GM10248 (cell line): ENCODE results near the gene KRTAP2-3.
"Not testable (repeated sequence)": the region's sequence is repeated elsewhere in the genome, so short reads cannot be mapped to it uniquely, and the experiment has no call there.

Experiments used
- CTCF ChIA-PET: fragments of 300-600 bp; sonication (Branson Sonifier 250); formaldehyde crosslinking; extraction: SDS; loops from one replicate; lab custom pipeline; 2021; ENCODE audit warnings: antibody characterized with exemption; lab: Yijun Ruan, JAX
- POLR2A ChIA-PET: fragments of 350-650 bp; sonication (Branson Sonifier 250); formaldehyde crosslinking; extraction: SDS; loops from one replicate; lab custom pipeline; 2020; ENCODE audit warnings: antibody characterized with exemption; lab: Yijun Ruan, JAX
- DNase-seq: peaks from one replicate; pipeline ENCODE4 v3.0.0; 2012; ENCODE audit errors: extremely low spot score
- CTCF ChIP-seq: IDR thresholded peaks from 2 replicates; pipeline ENCODE4 v1.5.1; 2012; ENCODE audit warnings: mild to moderate bottlenecking, low read depth; ENCODE audit errors: extremely low read depth, missing control alignments, control extremely low read depth

The KRTAP2-3 gene

DNA sequence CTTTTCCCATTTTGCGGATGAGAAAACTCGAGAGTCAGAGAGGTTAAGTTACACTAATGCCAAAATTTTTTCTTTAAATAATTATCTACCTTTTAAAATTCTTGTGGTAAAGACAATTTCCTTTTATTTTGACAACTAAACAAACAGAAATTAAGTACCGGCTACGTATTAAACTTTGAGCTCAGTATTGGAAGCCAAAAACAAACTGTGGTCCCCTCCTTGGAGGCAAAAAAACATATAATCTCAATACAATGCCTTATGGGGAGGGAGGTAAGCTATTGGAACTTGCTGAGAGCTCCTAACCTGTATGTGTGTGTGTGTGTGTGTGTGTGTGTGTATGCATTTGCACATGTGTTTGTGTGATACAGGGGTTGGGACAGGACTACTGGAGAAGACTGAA is 3.5 kb upstream of the KRTAP2-3 start:
- POLR2A ChIA-PET = no interaction called here
- no peak for DNase-seq
- no peak for TF ChIP-seq CTCF
- CTCF ChIA-PET = no interaction called here

DNA sequence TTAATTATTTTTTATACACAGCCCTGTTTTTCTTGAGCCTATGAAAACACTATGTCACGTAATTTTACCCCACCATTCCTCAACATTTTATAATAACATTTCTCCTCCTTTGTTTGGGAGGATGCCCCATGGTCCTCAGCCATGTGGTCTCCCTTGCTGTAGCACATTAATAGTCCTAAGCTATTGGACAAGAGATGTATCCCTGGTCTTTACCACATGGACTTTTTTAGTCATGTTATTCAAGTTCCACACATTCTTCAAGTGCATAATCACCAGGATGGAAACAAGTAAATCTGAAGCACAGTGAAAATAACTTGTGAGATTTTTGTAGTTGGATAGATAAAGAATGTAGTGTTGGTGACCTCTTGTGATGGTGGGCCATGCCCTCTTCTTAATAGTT is 2.0 kb upstream of the KRTAP2-3 start:
- CTCF ChIA-PET = interaction anchor here (0.9 kb wide), 1 partner anchor 205 kb away, joined by 3 read pairs; no protein-coding TSS in a partner anchor
- TF ChIP-seq CTCF = no peak
- POLR2A ChIA-PET = no interaction called here
- no peak for DNase-seq

DNA sequence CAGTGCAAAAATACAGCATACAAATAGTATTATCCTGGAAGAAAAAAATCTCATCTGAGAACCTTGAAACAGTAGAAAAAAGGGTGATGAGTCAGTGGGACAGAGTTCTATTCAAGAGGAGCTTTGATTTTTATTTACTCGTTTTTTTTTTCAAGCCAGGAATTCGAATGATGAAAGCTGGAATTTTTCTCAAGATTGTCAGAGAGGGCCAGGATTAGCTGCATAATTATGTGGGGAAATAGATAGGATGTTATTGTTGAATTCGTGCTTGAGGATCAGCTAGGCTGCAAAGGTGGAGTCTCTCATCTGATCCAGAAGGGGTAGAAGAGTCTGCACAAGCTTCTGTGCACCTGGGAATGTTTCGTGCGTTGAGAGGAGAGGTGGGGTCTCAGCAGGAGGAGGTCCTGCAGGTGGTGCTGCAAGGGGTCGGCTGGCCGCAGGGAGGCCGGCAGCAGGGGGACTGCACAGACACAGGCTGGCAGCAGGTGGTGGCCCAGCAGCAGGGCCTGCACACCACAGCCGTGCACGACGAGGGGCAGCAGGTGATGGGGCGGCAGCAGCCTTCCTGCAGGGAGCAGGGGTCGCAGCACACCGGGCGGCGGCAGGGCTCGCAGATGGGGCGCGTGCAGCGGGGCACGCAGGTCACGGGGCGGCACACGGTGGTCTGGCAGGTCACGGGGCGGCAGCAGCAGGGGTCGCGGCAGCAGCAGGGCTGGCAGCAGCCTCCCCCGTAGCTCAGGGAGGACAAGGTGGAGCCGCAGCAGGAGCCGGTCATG is 450 bp downstream of the KRTAP2-3 start:
- CTCF ChIA-PET, DNase-seq: not testable (repeated sequence)
- POLR2A ChIA-PET = interaction anchor here (0.6 kb wide), 1 partner anchor 759 kb away, joined by 4 read pairs; no protein-coding TSS in a partner anchor

GRCh38 chr17:41058741-41059140 is 1.2 kb downstream of the KRTAP2-3 start:
- CTCF ChIA-PET = no interaction called here
- no peak for TF ChIP-seq CTCF
- DNase-seq = no peak
- POLR2A ChIA-PET = no interaction called here

DNA sequence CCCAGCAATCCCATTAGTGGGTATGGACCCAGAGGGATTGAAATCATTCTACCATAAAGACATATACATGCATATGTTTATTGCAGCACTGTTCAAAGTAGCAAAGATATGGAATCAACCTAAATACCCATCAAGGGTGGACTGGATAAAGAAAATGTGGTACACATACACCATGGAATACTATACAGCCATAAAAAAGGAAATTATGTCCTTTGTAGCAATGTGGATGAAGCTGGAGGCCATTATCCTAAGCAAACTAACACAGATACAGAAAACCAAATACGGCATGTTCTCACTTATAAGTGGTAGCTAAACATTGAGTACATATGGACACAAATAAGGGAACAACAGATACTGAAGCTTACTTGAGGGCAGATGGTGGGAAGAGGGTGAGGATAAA is 2.4 kb downstream of the KRTAP2-3 start:
- no peak for DNase-seq
- no peak for TF ChIP-seq CTCF
- ChIA-PET POLR2A (no interaction called here), CTCF (interaction anchor here (1.4 kb wide), 1 partner anchor 19 kb away, joined by 3 read pairs; no protein-coding TSS in a partner anchor)

- CTCF ChIA-PET, POLR2A ChIA-PET, DNase-seq: not testable (repeated sequence)
These were observed 4.8 kb downstream of the KRTAP2-3 start, which contains the start of gene KRTAP2-2 for GRCh38 chr17:41055130-41055529. KRTAP2-2 (minus strand) TSS chr17:41055230; CDS start chr17:41055211, 19 bp downstream.

DNA sequence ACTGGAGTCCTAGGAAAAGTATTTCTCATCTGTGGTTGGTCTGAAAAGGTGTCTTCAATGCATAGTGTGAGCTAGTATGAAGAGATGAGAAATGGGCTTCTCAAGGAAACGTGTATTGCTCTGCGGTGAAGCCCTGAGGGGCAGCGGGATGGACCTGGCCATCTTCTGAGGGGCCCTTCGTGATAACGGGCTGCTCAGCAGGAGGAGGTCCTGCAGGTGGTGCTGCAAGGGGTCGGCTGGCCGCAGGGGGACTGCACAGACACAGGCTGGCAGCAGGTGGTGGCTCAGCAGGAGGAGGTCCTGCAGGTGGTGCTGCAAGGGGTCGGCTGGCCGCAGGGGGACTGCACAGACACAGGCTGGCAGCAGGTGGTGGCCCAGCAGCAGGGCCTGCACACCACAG is 5.4 kb downstream of the KRTAP2-3 start:
- CTCF ChIA-PET, DNase-seq, POLR2A ChIA-PET: not testable (repeated sequence)

DNA sequence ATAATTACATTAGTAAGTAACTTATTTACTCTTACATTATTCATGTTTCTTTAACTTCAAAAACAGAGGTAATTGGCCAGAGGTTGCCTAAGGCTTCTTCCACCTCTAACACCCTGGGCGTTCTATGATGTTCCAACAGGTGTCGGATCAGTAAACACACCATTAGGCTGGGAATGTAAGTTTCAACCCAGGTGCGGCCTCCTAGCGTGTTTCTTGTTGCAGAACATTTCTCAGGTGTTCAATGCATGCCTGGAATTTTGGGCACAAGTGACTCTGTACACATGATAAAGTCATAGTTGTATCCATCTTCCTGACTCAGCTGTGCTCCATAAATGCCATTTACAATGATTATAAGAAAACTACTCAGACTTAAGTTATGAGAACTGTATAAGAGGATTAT is 5.9 kb downstream of the KRTAP2-3 start:
- TF ChIP-seq CTCF = no peak
- ChIA-PET CTCF (no interaction called here), POLR2A (no interaction called here)
- no peak for DNase-seq
